ENCODE data around the gene PTPN14.

PTPN14 gene

DNA sequence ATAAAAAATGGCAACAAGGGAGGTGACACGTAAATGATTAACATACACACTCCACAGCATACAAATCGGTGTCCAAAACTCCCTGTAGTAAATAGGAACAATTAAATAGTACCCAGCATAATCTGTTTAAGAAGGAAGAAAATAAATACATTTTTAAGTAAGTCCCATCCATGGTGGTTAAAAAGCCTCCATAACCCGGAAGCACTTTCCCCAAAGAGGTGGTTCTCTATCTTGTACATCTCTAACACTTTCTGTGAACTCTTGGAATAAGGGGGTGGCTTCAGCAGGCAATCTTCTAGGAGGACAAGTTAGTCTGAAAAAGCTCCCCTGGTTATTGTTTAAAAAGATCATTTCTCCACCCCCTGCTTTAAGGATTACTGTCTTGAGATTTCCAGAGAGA lies 76.9 kb downstream of the PTPN14 start:
- TF ChIP-seq, protein P1, sequence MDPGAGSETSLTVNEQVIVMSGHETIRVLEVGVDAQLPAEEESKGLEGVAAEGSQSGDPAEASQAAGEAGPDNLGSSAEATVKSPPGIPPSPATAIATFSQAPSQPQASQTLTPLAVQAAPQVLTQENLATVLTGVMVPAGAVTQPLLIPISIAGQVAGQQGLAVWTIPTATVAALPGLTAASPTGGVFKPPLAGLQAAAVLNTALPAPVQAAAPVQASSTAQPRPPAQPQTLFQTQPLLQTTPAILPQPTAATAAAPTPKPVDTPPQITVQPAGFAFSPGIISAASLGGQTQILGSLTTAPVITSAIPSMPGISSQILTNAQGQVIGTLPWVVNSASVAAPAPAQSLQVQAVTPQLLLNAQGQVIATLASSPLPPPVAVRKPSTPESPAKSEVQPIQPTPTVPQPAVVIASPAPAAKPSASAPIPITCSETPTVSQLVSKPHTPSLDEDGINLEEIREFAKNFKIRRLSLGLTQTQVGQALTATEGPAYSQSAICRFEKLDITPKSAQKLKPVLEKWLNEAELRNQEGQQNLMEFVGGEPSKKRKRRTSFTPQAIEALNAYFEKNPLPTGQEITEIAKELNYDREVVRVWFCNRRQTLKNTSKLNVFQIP (CRISPR knock-in tag; IDR thresholded peaks at IDR 0.05; ENCODE audit: borderline replicate concordance, low read depth): no peak
- TF ChIP-seq PATZ1 (CRISPR knock-in tag; IDR thresholded peaks at IDR 0.05; ENCODE audit: borderline replicate concordance): no peak
- no peak for TF ChIP-seq ISL1 (CRISPR knock-in tag; IDR thresholded peaks at IDR 0.05)
- TF ChIP-seq CREB5 (CRISPR knock-in tag; IDR thresholded peaks at IDR 0.05; ENCODE audit: low read depth): no peak
- TF ChIP-seq PPARA (CRISPR knock-in tag; IDR thresholded peaks at IDR 0.05; ENCODE audit: borderline replicate concordance): no peak
- no peak for TF ChIP-seq SNAI2 (CRISPR knock-in tag; IDR thresholded peaks at IDR 0.05)
- TF ChIP-seq ARNTL (CRISPR knock-in tag; IDR thresholded peaks at IDR 0.05; ENCODE audit: borderline replicate concordance, low read depth): no peak
- no peak for TF ChIP-seq TOX (CRISPR knock-in tag; IDR thresholded peaks at IDR 0.05; ENCODE audit: borderline replicate concordance)
- TF ChIP-seq ZNF70 (CRISPR knock-in tag; IDR thresholded peaks at IDR 0.05): no peak
- no peak for TF ChIP-seq ZNF565 (CRISPR knock-in tag; conservative IDR thresholded peaks at IDR 0.05; ENCODE audit: low read depth)
- no peak for TF ChIP-seq CSDC2 (CRISPR knock-in tag; IDR thresholded peaks at IDR 0.05)
- no peak for TF ChIP-seq ZNF8 (CRISPR knock-in tag; IDR thresholded peaks at IDR 0.05)
- TF ChIP-seq ZC3H10 (CRISPR knock-in tag; IDR thresholded peaks at IDR 0.05): no peak
- TF ChIP-seq GLIS3 (CRISPR knock-in tag; IDR thresholded peaks at IDR 0.05): no peak
- TF ChIP-seq ESRRG (CRISPR knock-in tag; IDR thresholded peaks at IDR 0.05): no peak
- no peak for TF ChIP-seq RARB (CRISPR knock-in tag; IDR thresholded peaks at IDR 0.05)

GRCh38 chr1:214473862-214474261 lies 77.5 kb downstream of the PTPN14 start:
- ATAC-seq: no peak

More for the DNA sequence above, 76.9 kb downstream of the PTPN14 start:
- ATAC-seq: no peak

DNA sequence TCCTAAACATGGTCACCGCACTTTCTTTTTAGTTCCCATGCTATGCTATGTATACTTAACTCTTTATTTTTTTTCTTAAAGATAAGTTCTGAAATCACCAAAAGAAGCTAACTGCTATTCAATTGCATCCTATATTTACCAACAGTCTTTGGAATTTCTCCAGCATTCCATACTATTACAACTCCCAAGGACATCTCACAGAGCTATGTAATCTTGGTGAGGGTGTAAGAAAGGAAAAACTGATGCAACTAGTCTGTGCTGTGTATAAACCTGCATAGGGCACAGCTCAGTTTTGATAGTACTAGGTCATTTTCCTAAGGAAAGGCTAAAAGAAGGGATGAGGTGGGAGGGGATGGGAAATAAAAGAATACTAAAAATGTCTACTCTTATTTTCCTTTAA lies 78.0 kb downstream of the PTPN14 start:
- TF ChIP-seq GLIS3 (CRISPR knock-in tag; IDR thresholded peaks at IDR 0.05) (no peak), ZFP30 (CRISPR knock-in tag; IDR thresholded peaks at IDR 0.05) (no peak), ISL1 (CRISPR knock-in tag; IDR thresholded peaks at IDR 0.05) (no peak), PATZ1 (CRISPR knock-in tag; IDR thresholded peaks at IDR 0.05; ENCODE audit: borderline replicate concordance) (no peak), TCF4 (CRISPR knock-in tag; IDR thresholded peaks at IDR 0.05; ENCODE audit: borderline replicate concordance) (no peak), CREB5 (CRISPR knock-in tag; IDR thresholded peaks at IDR 0.05; ENCODE audit: low read depth) (no peak), PPARA (CRISPR knock-in tag; IDR thresholded peaks at IDR 0.05; ENCODE audit: borderline replicate concordance) (no peak), ZNF565 (CRISPR knock-in tag; conservative IDR thresholded peaks at IDR 0.05; ENCODE audit: low read depth) (no peak), BACH2 (CRISPR knock-in tag; IDR thresholded peaks at IDR 0.05; ENCODE audit: borderline replicate concordance) (no peak), ZNF8 (CRISPR knock-in tag; IDR thresholded peaks at IDR 0.05) (no peak), CSRNP3 (CRISPR knock-in tag; IDR thresholded peaks at IDR 0.05) (no peak), ZNF70 (CRISPR knock-in tag; IDR thresholded peaks at IDR 0.05) (no peak), TOX (CRISPR knock-in tag; IDR thresholded peaks at IDR 0.05; ENCODE audit: borderline replicate concordance) (no peak)
- TF ChIP-seq, protein P1 (CRISPR knock-in tag; IDR thresholded peaks at IDR 0.05; ENCODE audit: borderline replicate concordance, low read depth): no peak
- peak; percentile 77 for ATAC-seq

More at GRCh38 chr1:214473862-214474261, 77.5 kb downstream of the PTPN14 start:
- no peak for TF ChIP-seq TCF4 (CRISPR knock-in tag; IDR thresholded peaks at IDR 0.05; ENCODE audit: borderline replicate concordance)
- TF ChIP-seq OSR1 (CRISPR knock-in tag; IDR thresholded peaks at IDR 0.05): no peak
- TF ChIP-seq ZNF565 (CRISPR knock-in tag; conservative IDR thresholded peaks at IDR 0.05; ENCODE audit: low read depth): no peak
- TF ChIP-seq ZNF70 (CRISPR knock-in tag; IDR thresholded peaks at IDR 0.05): no peak
- no peak for TF ChIP-seq ISL1 (CRISPR knock-in tag; IDR thresholded peaks at IDR 0.05)
- no peak for TF ChIP-seq ZFP30 (CRISPR knock-in tag; IDR thresholded peaks at IDR 0.05)
- no peak for TF ChIP-seq CSDC2 (CRISPR knock-in tag; IDR thresholded peaks at IDR 0.05)
- no peak for TF ChIP-seq ESRRG (CRISPR knock-in tag; IDR thresholded peaks at IDR 0.05)
- no peak for TF ChIP-seq CSRNP3 (CRISPR knock-in tag; IDR thresholded peaks at IDR 0.05)

All from SK-N-SH treated with all-trans-retinoic acid at 6 μM for 48 hours (cell line).